Endothelial cell (in vitro differentiated cells): ENCODE data around the gene GPT2. TPM values are rescaled to one million over a fixed set of nuclear protein-coding genes. Genes with fewer than 3 reads are reported as not detected.

Experiments
- DNase-seq: peaks from one replicate; pipeline ENCODE4 v3.0.0; 2021; ENCODE audit warnings: low spot score
- H3K27ac Mint-ChIP-seq: one replicate; pipeline ENCODE4 v1.8.0; 2021; ENCODE audit warnings: mixed read lengths, inconsistent platforms; ENCODE audit not compliant: unreplicated experiment
- H3K27me3 Mint-ChIP-seq: one replicate; pipeline ENCODE4 v1.8.0; 2021; ENCODE audit warnings: mild to moderate bottlenecking, moderate library complexity, mixed read lengths, inconsistent platforms; ENCODE audit not compliant: unreplicated experiment
- H3K36me3 Mint-ChIP-seq: one replicate; pipeline ENCODE4 v1.8.0; 2021; ENCODE audit warnings: mild to moderate bottlenecking, low read depth, mixed read lengths, inconsistent platforms; ENCODE audit not compliant: unreplicated experiment
- H3K4me1 Mint-ChIP-seq: one replicate; pipeline ENCODE4 v1.8.0; 2021; ENCODE audit warnings: mild to moderate bottlenecking, mixed read lengths, inconsistent platforms; ENCODE audit not compliant: unreplicated experiment
- H3K4me3 Mint-ChIP-seq: one replicate; pipeline ENCODE4 v1.8.0; 2021; ENCODE audit warnings: mild to moderate bottlenecking, mixed read lengths, inconsistent platforms; ENCODE audit not compliant: unreplicated experiment
- H3K9me3 Mint-ChIP-seq: one replicate; pipeline ENCODE4 v1.8.0; 2021; ENCODE audit warnings: mixed read lengths, inconsistent platforms; ENCODE audit not compliant: unreplicated experiment
- total RNA-seq: library from RNA; stranded (reverse); fragmentation: NEBNext Ultra II Directional; extraction: Animal tissue kit (Norgen Biotek cat#: 25700); gene quantifications from one replicate; pipeline ENCODE4 v1.2.1, GENCODE V29; 2021; ENCODE audit not compliant: unreplicated experiment
- TF ChIP-seq, protein P1 (sequence below): fragments of 200-600 bp; sonication (generic); IDR thresholded peaks from one replicate; pipeline ENCODE4 v1.5.0; 2021; ENCODE audit warnings: antibody characterized with exemption; ENCODE audit not compliant: unreplicated experiment

GPT2 gene
- total RNA-seq, 1 donor from 2014 or later: 15.6 TPM

DNA sequence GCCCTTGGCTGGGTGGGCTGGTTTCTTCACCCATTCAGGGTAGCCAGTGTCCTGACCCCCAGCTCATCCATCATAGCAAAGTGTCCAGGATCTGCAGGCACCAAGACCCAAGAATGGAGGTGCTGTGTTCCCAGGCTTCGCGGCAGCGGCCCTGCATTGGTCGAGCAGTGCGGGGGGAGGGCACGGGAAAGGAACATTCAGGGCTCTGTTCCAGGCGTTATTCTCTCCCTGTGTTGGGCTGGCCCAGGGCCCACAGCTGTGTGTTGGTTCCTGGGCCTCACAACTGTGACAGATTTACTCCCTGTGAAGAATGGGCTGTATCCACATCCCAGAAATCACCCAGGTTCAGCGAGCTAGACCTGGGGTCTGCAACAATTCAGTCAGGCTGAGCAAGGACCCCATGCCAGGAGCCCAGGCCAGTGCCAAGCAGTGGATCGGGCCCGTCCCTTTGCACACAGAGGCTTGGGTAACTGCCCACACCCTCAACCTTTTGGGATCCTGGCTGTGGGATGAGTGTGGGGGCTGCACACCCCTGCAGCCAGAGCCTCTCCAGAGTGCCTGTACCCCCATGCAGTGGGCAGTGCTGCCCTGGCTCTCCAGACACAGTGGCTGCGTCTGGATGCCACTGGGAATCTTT is 10.0 kb downstream of the GPT2 start:
- no peaks in the 10 kb centered on the region for H3K9me3 Mint-ChIP-seq
- TF ChIP-seq, protein P1, sequence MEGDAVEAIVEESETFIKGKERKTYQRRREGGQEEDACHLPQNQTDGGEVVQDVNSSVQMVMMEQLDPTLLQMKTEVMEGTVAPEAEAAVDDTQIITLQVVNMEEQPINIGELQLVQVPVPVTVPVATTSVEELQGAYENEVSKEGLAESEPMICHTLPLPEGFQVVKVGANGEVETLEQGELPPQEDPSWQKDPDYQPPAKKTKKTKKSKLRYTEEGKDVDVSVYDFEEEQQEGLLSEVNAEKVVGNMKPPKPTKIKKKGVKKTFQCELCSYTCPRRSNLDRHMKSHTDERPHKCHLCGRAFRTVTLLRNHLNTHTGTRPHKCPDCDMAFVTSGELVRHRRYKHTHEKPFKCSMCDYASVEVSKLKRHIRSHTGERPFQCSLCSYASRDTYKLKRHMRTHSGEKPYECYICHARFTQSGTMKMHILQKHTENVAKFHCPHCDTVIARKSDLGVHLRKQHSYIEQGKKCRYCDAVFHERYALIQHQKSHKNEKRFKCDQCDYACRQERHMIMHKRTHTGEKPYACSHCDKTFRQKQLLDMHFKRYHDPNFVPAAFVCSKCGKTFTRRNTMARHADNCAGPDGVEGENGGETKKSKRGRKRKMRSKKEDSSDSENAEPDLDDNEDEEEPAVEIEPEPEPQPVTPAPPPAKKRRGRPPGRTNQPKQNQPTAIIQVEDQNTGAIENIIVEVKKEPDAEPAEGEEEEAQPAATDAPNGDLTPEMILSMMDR: no peak
- H3K4me1 Mint-ChIP-seq: peaks cover 10% of the 10 kb centered on the region
- DNase-seq: no peak
- no peaks in the 10 kb centered on the region for H3K36me3 Mint-ChIP-seq
- H3K4me3 Mint-ChIP-seq: no peak overlapping the region
- H3K27me3 Mint-ChIP-seq: peaks cover 2% of the 10 kb centered on the region
- no peak overlapping the region for H3K27ac Mint-ChIP-seq

DNA sequence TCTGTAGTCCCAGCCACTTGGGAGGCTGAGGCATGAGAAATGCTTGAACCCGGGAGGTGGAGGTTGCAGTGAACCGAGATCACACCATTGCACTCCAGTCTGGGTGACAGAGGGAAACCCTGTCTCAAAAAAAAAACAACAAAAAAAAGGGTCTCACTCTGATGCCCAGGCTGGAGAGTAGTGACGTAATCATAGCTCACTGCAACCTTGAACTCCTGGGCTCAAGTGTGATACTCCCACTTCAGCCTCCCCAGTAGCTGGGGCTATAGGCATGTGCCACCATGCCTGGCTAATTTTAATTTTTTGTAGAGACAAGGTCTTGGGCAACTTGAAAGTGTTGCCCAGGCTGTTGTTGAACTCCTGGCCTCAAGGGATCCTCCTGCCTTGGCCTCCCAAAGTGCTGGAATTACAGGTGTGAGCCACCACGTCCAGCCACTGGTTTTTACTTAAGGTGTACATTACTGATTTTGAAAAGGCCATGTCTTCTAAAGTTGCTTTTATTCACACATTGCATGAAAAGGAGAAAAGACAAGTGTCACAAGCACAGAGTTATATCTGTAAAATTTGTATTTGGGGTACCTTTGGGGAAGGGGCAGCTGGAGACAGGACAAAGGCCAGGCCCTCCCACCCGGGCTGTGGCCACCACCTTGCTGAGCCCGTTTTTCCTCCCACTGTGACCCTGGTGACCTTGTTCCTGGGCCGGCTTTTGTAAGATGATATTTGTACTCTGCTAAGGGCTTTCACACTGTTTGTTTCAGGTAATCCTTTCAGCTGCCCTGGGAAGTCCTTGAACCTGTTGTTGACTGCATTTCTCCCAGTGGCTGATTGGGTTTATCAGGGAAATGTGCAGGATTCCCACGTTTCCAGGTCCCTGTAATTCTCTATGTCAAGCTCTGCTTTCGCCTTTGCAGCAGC is 11.5 kb downstream of the GPT2 start:
- Mint-ChIP-seq H3K4me1 (no peaks in the 10 kb centered on the region), H3K4me3 (no peak overlapping the region), H3K27me3 (no peaks in the 10 kb centered on the region), H3K36me3 (peaks cover 3% of the 10 kb centered on the region), H3K27ac (no peak overlapping the region), H3K9me3 (no peaks in the 10 kb centered on the region)
- no peak for DNase-seq
- TF ChIP-seq, protein P1: no peak

DNA sequence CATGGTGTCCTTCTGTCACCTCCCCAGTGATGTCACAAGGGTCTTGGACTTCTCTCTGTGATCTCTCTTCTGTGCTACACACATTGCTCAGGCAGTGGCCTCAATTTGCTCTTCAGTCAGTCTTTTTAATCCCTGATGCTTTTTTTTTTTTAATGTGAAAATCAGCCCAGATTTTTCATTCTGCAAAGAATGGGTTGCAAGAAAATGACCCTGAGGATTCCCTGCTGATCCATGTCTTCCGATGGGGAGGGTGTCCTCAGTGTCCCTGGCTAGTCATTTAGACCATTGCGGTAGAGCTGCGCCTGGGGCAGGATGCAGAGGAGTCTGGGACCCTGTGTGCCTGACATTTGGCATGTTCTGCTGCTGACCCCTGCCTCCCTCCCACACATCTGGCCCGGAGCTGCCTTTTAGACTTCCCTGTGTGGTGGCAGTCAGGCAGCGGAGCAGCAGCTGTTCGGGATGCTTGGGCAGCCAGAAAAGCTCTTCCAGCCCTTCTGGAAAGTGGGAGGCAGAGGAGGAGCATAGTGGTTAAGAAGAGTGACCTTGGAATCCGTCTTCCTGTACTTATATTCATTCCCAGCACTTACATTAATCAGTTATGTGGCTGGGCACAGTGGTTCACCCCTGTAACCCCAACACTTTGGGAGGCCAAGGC is 12.3 kb downstream of the GPT2 start:
- H3K36me3 Mint-ChIP-seq: peaks cover 6% of the 10 kb centered on the region
- H3K27ac Mint-ChIP-seq: no peak overlapping the region
- peaks cover 5% of the 10 kb centered on the region for H3K27me3 Mint-ChIP-seq
- H3K4me1 Mint-ChIP-seq: no peaks in the 10 kb centered on the region
- no peak overlapping the region for H3K4me3 Mint-ChIP-seq
- H3K9me3 Mint-ChIP-seq: no peaks in the 10 kb centered on the region
- DNase-seq: no peak
- TF ChIP-seq, protein P1: no peak

DNA sequence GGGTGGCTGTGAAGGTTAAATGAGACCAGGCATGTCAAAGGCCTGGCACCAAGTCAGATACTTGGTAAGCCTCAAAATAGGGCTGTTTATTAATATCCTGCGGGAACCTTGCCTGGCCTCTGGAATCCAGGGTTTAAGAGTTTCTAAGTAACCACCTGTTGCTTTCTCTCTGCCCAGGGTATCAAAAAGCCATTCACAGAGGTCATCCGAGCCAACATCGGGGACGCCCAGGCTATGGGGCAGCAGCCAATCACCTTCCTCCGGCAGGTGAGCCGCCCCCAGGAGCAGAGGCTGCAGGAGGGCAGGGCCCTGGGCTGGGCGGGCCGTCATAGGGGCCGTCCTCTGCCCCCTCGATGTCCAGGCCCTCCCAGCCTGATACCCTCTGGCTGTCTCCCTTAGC is 13.3 kb downstream of the GPT2 start:
- no peaks in the 10 kb centered on the region for H3K4me1 Mint-ChIP-seq
- no peaks in the 10 kb centered on the region for H3K9me3 Mint-ChIP-seq
- no peak for DNase-seq
- H3K36me3 Mint-ChIP-seq: peaks cover 7% of the 10 kb centered on the region
- H3K27me3 Mint-ChIP-seq: peaks cover 6% of the 10 kb centered on the region
- H3K27ac Mint-ChIP-seq: no peak overlapping the region
- TF ChIP-seq, protein P1: no peak
- H3K4me3 Mint-ChIP-seq: no peak overlapping the region
